ENCODE measurements around the gene ACSBG1. TPM values are rescaled to one million over a fixed set of nuclear protein-coding genes. Genes with fewer than 3 reads are reported as not detected.

ACSBG1 gene
- total and polyA plus RNA-seq, 2 of the 8 experiments (the other 6 are each of a cell fraction or from before 2014, with no cell fraction given): 5.4 to 7.1 TPM

DNA sequence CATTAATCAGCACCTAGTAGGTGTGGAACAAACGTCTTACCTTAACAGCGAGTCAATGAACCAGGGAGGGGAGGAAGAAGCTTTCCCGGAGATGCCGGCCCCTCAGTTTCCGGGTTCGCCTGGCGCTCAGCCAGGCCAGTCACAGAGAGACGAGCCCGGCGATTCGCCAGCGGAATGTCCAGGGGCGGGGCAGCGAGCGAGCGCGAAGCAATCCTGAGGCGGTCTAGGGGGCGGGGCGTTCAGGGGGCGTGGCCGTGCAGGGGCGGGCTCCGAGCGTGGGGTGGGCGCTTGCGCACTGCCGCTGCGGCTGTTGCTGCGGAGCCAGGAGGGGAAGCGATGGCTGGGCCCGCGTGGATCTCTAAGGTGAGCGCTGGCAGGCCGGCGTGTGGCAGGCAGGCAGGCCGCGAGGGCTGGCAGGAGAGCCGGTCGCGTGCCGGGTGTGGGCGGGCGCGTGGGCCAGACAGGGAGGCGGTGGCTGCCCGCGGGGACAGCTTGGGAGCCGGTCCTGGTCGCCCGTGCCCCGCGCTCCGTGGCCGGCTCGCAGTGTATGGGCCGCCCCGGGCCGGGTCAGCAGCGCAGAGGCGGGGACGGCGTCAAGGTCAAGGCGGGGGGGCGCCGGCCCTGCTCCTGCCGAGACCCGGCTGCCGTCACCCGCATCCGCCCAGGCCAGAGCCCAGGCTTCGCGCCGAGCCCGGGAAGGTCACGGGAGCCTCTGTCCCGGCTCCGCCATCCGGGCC lies 85.1 kb downstream of the ACSBG1 start, which contains the start of gene IDH3A (continued):
- TF ChIP-seq SIX5 (IDR thresholded peaks at IDR 0.05; ENCODE audit: low read depth, low read length) (no peak), SP1 (IDR thresholded peaks at IDR 0.05; ENCODE audit: low read depth, low read length) (0 out of 2 replicates have a peak, but pooled peaks have one; percentile 53), ASH2L (IDR thresholded peaks at IDR 0.05; ENCODE audit: low read length) (peak; percentile 18), TAF1 (IDR thresholded peaks at IDR 0.05; ENCODE audit: low read depth, low read length) (peak; percentile 85; the same call in 1 of the 2 replicates), POLR2A (IDR thresholded peaks at IDR 0.05; ENCODE audit: control extremely low read depth in 1 of 2, low read depth in 2 of 2, low read length in 2 of 2) (peak; percentile 17 to 76), PHF8 (conservative IDR thresholded peaks at IDR 0.05; ENCODE audit: low read depth, low read length) (peak; percentile 2; the same call in 1 of the 2 replicates), SRF (IDR thresholded peaks at IDR 0.05; ENCODE audit: low read depth, low read length) (no peak), POLR2AphosphoS5 (IDR thresholded peaks at IDR 0.05; ENCODE audit: low read depth, low read length) (peak; percentile 61; the same call in 1 of the 2 replicates), MAFK (IDR thresholded peaks at IDR 0.05; ENCODE audit: low read depth, low read length) (no peak), TBP (IDR thresholded peaks at IDR 0.05; ENCODE audit: low read depth, low read length) (peak; percentile 75), HDAC6 (IDR thresholded peaks at IDR 0.05; ENCODE audit: low read depth, low read length) (no peak), KDM5A (IDR thresholded peaks at IDR 0.05; ENCODE audit: low read length) (no peak)
- TF ChIP-seq, protein P1, sequence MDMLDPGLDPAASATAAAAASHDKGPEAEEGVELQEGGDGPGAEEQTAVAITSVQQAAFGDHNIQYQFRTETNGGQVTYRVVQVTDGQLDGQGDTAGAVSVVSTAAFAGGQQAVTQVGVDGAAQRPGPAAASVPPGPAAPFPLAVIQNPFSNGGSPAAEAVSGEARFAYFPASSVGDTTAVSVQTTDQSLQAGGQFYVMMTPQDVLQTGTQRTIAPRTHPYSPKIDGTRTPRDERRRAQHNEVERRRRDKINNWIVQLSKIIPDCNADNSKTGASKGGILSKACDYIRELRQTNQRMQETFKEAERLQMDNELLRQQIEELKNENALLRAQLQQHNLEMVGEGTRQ (IDR thresholded peaks at IDR 0.05; ENCODE audit: low read length): no peak
- TF ChIP-seq, protein P2, sequence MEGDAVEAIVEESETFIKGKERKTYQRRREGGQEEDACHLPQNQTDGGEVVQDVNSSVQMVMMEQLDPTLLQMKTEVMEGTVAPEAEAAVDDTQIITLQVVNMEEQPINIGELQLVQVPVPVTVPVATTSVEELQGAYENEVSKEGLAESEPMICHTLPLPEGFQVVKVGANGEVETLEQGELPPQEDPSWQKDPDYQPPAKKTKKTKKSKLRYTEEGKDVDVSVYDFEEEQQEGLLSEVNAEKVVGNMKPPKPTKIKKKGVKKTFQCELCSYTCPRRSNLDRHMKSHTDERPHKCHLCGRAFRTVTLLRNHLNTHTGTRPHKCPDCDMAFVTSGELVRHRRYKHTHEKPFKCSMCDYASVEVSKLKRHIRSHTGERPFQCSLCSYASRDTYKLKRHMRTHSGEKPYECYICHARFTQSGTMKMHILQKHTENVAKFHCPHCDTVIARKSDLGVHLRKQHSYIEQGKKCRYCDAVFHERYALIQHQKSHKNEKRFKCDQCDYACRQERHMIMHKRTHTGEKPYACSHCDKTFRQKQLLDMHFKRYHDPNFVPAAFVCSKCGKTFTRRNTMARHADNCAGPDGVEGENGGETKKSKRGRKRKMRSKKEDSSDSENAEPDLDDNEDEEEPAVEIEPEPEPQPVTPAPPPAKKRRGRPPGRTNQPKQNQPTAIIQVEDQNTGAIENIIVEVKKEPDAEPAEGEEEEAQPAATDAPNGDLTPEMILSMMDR (IDR thresholded peaks at IDR 0.05; ENCODE audit: control extremely low read depth in 1 of 3, insufficient read depth in 1 of 3, low read depth in 1 of 3, low read length in 3 of 3): no peak

Measured in H1 (cell line).